KOPT-K1 (cell line): ENCODE results near the gene AOX1.
A peak's percentile ranks its signal among the peaks of the same experiment; 100 is the strongest.
"Not testable (repeated sequence)": the region's sequence is repeated elsewhere in the genome, so short reads cannot be mapped to it uniquely, and the experiment has no call there.

Experiments
- H3K27ac ChIP-seq: fragments of 200-600 bp; sonication (generic); 2 replicates; pipeline ENCODE4 v1.5.1; 2016; ENCODE audit warnings: antibody characterized with exemption, mild to moderate bottlenecking, low read depth, low read length; ENCODE audit not compliant: poor library complexity, severe bottlenecking
- H3K36me3 ChIP-seq: fragments of 200-600 bp; sonication (generic); 2 replicates; pipeline ENCODE4 v1.5.1; 2017; ENCODE audit warnings: antibody characterized with exemption, mild to moderate bottlenecking, low read length, moderate library complexity; ENCODE audit not compliant: insufficient read depth
- H3K9me3 ChIP-seq: fragments of 200-600 bp; sonication (generic); 2 replicates; pipeline ENCODE4 v1.5.1; 2017; ENCODE audit warnings: antibody characterized with exemption, low read length, mild to moderate bottlenecking; ENCODE audit not compliant: insufficient read depth, poor library complexity, severe bottlenecking

AOX1 gene

GRCh38 chr2:200681697-200682096 is 95.9 kb downstream of the AOX1 start:
- Histone ChIP-seq H3K9me3 (no peaks in the 10 kb centered on the region), H3K36me3 (no peaks in the 10 kb centered on the region), H3K27ac (no peak overlapping the region)

DNA sequence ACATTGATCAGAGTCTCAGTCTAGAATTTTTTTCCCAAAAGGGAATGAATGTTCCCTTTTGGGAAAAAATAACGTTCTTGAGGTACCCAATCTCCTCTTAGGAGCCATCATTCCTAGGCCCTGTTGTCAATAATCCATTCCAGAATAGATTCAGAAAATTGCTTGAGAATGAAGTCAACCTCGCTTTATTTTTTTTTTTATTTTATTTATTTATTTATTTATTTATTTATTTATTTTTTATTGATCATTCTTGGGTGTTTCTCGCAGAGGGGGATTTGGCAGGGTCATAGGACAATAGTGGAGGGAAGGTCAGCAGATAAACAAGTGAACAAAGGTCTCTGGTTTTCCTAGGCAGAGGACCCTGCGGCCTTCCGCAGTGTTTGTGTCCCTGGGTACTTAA is 96.6 kb downstream of the AOX1 start:
- not testable (repeated sequence) for H3K27ac ChIP-seq, H3K9me3 ChIP-seq, H3K36me3 ChIP-seq

DNA sequence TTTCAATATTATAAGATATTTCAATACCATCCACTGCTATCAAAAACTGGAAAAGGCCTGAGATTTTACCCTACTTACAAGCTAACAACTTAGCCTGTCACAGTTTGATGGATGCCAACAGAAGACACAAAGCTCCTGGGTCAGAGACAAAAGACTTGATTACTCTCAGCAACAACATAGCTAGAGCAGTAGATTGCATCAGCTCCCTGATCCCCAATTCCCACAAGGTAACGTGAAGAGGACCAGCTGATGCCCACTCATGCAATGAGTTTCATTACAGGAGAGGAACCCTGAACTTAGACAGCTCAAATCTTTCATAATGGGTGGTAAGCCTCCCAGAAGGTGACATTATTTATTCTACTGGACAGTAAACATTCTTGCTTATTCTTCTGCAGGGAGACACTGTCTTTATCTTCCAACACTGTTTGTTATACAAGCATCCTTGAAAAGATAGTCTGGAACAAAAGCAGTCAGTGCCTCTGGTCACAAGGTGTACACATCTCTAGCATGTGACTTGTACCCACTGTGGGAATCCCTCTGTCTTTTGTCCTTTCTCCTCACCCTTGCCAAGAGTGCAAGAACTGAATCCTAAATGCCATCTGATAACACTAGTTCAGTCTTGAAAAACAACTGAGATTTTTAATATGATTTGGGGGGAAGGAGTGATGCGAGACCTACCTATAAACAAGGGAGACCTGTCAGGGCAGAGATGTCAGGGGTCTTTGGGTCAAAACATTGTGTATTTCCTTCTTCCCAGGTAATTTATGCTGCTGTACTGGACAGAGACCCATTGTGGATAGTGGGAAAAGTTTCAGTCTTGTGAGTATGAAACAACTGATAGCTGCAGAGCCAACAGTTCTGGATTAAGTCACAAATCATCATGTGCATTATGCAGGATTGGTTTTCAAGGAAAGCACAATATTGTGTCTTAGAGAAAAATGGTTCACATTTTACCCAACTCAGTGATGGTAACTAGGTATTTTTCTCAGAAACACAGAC is 102.4 kb downstream of the AOX1 start:
- no peaks in the 10 kb centered on the region for H3K36me3 ChIP-seq
- no peaks in the 10 kb centered on the region for H3K9me3 ChIP-seq
- no peak overlapping the region for H3K27ac ChIP-seq

DNA sequence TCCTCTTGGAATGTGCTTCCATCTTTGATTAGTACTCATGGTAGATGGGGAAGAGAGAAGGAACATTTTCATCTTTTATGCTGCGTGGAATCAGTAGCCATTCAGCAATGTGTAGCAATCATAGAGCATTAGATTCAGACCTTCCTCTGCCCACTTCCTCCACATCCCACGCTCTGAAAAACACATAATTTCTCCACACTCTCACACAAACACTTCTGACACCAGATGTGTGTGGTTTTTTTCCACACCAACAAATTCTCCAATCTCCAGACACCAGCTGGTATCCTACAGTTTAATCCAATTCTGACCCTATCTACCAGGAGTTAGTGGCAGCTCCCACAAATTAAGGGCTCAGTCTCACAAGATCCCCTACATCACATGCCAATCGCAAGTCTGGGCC is 103.3 kb downstream of the AOX1 start:
- H3K27ac ChIP-seq: no peak overlapping the region
- H3K9me3 ChIP-seq: no peaks in the 10 kb centered on the region
- no peaks in the 10 kb centered on the region for H3K36me3 ChIP-seq

GRCh38 chr2:200693836-200694470 is 108.1 kb downstream of the AOX1 start:
- no peaks in the 10 kb centered on the region for H3K9me3 ChIP-seq
- H3K36me3 ChIP-seq: no peaks in the 10 kb centered on the region
- H3K27ac ChIP-seq: peak overlapping the region; percentile 96

GRCh38 chr2:200695191-200695590 is 109.4 kb downstream of the AOX1 start:
- H3K9me3 ChIP-seq: no peaks in the 10 kb centered on the region
- H3K27ac ChIP-seq: peak overlapping the region; percentile 96
- no peaks in the 10 kb centered on the region for H3K36me3 ChIP-seq

GRCh38 chr2:200695601-200696000 is 109.8 kb downstream of the AOX1 start:
- Histone ChIP-seq H3K9me3 (no peaks in the 10 kb centered on the region), H3K27ac (peak overlapping the region; percentile 96), H3K36me3 (no peaks in the 10 kb centered on the region)

- Histone ChIP-seq H3K9me3 (no peaks in the 10 kb centered on the region), H3K27ac (no peak overlapping the region), H3K36me3 (no peaks in the 10 kb centered on the region)
Observed at GRCh38 chr2:200698217-200698616, 112.4 kb downstream of the AOX1 start.

GRCh38 chr2:200699310-200699709 is 113.5 kb downstream of the AOX1 start:
- no peaks in the 10 kb centered on the region for H3K9me3 ChIP-seq
- no peaks in the 10 kb centered on the region for H3K36me3 ChIP-seq
- H3K27ac ChIP-seq: no peak overlapping the region

GRCh38 chr2:200700856-200701255 is 115.0 kb downstream of the AOX1 start:
- Histone ChIP-seq H3K9me3 (no peaks in the 10 kb centered on the region), H3K36me3 (no peaks in the 10 kb centered on the region), H3K27ac (no peak overlapping the region)

DNA sequence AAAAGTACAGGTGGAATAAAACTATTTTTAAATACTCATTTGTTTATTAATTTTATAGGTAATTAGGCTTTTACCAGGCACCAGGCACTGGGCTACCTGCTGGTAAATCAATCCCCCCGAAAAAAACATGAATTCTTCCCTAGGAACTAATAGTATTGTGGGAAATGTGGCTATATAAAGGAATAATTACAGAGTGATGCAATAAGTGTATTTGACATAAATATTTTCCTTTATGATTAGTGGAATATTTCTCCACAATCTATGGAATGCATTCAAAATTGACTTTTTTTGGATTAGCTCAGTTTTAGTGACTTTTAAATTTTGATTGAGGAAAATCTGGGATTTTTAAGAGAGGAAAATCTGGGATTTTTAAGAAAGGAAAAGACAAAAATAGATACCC is 116.2 kb downstream of the AOX1 start:
- Histone ChIP-seq H3K36me3 (no peaks in the 10 kb centered on the region), H3K27ac (no peak overlapping the region), H3K9me3 (no peaks in the 10 kb centered on the region)

GRCh38 chr2:200702646-200703118 is 116.9 kb downstream of the AOX1 start:
- Histone ChIP-seq H3K27ac (no peak overlapping the region), H3K36me3 (no peaks in the 10 kb centered on the region)

DNA sequence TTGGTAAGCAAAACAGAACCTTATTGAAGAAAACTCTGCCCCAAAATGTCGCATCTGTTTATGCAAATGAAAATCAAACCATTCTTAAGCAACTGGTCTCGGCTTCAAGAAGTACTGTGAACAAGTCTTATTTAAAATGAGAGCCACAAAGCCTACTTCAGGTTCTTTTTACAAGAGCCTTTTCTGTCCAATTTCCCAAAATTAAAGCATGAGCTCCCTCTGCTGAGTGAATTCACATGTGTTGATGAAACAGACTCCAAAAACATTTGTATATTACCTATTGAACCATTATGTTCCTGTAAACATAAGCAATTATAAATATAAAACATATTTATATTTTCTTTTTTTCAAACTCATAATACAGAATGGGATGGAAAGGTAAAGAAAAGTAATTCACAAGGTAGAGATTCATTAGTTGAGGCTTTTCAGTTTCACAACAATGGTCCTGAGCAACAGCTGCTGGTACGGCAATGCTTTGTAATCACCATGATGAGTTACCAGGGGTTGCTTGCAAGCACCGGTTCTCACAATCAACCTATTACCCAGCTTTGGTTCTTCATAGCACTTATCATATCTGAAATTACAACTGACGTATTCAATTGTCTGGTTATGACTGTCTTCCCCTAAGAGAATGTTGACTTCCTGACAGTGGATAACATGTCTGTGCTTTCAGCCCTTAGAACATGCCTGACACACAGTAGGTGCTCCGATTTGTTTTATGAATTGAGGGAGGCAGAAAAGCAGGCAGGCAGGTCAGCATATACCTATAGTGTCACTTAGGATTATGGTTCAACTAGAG is 117.5 kb downstream of the AOX1 start:
- Histone ChIP-seq H3K27ac (no peak overlapping the region), H3K36me3 (no peaks in the 10 kb centered on the region), H3K9me3 (no peaks in the 10 kb centered on the region)

More at GRCh38 chr2:200702646-200703118, 116.9 kb downstream of the AOX1 start:
- H3K9me3 ChIP-seq: no peaks in the 10 kb centered on the region

GRCh38 chr2:200703926-200704637 is 118.3 kb downstream of the AOX1 start:
- no peak overlapping the region for H3K27ac ChIP-seq
- H3K36me3 ChIP-seq: no peaks in the 10 kb centered on the region
- H3K9me3 ChIP-seq: no peaks in the 10 kb centered on the region
